Nucleus accumbens (tissue), 56 donors: ENCODE measurements around the gene HDLBP.

Source experiments
- DNase-seq, 56 donors: peaks; one replicate each; lab custom pipeline; 2025; lab: John Stamatoyannopoulos, UW

HDLBP gene

DNA sequence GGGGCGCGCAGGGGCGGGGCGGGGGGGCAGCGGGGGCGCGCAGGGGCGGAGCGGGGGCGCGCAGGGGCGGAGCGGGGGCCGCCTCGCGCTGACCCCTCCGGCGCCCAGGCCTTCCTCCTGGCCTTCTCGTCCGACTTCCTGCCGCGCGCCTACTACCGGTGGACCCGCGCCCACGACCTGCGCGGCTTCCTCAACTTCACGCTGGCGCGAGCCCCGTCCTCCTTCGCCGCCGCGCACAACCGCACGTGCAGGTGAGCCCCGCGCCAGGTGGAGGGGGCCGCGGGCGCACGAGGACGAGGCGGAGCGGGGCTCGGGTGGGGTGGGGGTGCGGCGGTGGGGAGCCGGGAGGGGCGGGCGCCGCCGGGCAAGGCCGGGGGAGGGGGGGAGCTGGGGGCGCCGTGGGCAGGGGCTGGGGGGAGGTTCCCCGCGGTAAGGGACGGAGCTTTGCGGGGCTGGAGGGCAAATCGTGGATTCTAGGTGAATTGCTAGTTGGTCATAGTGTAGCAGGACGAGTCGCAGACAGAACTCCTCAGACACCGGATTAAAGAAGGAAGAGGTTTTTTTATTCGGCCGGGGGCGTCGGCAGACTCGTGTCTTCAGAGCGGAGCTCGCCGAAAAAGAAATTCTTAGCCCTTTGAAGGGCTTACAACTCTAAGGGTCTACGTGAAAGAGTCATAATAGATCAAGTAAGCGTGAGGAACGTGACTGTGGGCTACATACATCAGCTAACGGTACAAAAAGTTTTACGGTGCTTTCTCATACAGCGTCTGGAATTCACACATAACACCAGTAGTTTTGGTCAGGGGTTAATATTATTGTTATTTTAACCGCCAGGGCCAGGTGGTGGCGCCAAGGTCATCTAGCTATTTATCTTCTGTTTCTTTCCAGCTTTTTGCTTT is 97.1 kb downstream of the HDLBP start:
- peak in 16 of 56 donors; percentile 6 to 56 (median 27) for DNase-seq

DNA sequence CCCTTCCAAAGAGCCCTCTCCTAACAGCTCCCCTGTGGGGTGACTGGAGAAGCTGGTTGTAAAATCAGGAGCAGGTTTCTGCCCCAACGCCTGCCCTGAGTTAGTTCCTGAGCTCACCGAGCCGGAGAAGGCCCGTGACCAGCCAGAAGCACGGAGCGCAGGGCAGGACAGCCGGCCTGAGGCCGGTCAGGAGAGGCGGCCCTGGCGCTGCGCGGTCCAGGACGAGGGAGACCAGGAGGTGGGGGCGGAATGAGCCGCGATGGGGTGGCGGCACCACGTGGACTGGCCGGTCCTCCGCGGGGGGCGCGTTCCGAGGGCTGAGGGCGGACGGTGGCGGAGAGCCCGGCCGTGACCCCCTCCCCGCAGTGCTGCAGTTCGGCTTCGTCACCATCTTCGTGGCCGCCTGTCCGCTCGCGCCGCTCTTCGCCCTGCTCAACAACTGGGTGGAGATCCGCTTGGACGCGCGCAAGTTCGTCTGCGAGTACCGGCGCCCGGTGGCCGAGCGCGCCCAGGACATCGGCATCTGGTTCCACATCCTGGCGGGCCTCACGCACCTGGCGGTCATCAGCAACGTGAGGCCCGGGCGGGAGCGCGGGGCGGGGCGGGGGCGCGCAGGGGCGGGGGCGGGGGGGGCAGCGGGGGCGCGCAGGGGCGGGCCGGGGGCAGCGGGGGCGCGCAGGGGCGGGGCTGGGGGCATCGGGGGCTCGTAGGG is 98.0 kb downstream of the HDLBP start:
- peak in 49 of 56 donors; percentile 22 to 85 (median 55) for DNase-seq

DNA sequence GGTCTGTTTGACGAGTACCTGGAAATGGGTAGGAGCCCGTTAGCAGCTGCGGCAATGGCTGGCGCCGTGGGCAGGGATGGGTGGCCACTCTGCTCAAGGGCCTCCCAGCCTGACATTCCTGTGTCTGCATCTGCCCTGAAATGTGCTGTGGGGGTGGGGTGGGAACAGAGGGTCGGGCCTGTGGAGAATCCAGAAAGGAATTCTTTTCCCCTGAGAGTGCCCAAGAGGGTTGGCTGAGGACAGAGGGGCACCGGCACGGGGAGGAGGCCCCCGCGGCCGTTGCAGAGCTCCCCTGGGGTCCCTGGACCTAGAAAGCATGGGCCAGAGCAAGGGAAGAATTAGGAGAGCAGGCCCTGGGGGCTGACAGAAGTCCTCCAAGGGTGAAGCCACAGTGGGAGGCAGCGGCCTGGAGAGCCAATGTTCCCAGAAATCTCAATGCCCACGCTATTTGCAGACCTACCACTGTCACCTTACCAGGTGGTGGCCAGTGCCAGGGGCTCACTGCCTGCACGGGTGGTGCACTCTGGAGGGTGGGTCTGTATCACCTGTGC is 99.2 kb downstream of the HDLBP start:
- no peak for DNase-seq

DNA sequence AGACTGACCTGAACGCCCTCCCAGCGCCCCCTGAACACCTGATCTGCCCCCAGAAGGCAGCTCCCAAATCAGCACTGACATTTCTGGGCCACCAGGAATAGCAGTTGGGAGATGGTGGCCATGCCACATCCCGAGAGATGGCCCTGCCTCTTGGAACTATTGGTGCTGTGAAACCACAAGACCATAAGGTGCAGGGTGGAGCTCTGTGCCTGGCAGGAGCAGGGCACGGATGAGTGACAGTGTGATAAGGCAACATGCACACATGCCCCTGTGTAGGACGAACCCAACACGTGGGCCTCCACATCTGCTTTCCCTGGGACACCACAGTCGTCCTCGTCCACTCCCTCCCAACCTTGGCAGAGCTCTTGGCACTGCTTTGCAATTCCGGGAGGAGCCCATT is 100.1 kb downstream of the HDLBP start:
- DNase-seq = no peak

DNA sequence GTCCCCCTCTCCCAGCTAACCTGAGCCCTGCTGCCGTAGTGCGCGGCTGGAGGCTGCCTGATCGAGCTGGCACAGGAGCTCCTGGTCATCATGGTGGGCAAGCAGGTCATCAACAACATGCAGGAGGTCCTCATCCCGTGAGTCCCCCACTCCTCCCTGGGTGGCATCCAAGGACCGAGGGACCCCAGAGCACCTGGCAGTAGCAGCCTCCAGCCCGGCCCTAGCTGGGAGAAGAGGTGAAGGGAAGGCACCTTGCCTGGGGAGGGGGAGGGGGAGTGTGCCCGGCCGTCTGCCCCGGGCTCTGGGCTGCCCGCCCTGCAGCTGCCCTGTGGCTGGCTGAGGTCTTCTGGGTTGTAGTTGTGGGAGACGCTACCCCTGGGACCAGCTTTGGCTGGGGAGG is 100.7 kb downstream of the HDLBP start:
- DNase-seq = no peak

DNA sequence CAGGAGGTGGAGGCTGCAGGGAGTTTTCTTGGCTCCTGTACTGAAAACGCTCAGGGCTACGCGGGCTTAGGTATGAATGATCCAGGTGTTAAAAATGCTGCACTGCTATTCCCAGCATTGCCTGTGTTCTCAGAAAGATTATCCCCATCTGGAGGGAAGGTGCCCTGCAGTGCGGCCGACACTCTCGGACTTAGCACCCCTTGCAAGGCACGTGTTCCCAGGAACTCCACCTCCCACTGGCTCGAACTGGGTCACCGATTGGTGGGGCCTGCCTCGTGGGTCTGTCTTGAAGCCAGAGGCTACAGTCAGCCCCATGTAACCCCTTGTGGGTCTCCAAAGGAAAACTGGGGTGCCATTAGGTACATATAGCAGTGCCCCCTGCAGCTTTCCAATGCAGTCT is 101.3 kb downstream of the HDLBP start:
- no peak for DNase-seq

DNA sequence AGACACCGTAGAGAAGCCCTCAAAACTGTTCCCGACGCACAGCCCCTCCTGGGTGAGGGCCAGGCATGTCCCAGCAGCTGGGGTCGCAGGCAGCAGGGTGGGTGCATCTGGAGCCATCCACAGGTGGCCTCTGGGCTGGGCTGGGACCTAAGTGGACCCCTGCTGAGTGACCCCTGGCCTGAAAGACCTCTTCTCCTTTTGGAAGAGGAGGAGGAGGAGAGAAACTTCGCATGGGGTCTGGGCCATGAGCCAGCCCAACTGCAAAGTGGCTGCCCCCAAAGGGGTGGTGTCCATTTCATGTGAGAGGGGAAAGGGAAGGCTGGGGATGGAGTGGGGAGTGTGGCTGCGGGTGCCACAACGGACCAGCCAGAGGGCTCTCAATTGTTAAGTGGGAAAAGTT is 101.9 kb downstream of the HDLBP start:
- no peak for DNase-seq

DNA sequence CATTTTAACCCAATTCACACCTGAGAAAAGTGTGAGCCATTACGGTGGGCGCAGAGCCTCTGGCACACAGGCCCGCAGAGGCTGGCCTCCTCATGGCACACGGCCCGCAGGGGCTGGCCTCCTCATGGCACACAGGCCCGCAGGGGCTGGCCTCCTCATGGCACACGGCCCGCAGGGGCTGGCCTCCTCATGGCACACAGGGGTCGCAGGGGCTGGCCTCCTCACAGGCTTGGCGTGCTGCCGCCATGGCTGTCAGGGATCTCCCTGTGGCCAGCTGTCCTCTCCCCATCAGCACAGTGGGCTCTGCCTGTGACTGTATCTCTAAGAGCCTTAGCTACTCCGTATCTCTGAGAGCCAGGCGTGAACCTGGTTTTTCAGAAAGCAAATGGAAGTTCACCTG is 102.4 kb downstream of the HDLBP start:
- no peak for DNase-seq

DNA sequence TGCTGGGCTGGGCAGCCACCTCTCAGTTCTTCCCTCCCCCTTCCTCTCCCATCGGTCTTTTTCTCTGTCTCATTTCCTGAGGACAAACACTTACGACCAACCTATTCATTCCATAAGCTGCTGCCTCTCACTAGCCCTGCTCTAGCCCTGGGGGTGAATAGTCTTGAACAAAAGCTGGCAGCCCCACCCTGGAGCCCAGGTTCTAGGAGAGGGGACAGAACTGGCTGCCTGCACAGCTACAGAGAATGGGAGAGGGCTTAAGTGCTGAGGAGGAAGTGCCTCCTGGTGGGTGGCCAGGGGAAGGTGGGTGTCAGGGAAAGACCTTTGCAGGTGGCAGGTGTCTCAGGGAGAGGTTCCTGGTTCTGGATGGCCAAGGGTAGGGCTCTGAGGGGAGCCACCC is 104.2 kb downstream of the HDLBP start:
- no peak for DNase-seq

DNA sequence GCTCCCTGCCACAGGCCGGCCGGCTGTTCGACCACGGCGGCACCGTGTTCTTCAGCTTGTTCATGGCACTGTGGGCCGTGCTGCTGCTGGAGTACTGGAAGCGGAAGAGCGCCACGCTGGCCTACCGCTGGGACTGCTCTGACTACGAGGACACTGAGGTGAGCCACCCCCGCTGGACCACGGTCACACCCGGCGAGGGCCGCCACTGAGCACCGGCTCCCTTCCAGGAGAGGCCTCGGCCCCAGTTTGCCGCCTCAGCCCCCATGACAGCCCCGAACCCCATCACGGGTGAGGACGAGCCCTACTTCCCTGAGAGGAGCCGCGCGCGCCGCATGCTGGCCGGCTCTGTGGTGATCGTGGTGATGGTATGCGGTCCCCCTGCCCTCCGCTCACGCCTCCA is 106.2 kb downstream of the HDLBP start:
- DNase-seq = no peak

DNA sequence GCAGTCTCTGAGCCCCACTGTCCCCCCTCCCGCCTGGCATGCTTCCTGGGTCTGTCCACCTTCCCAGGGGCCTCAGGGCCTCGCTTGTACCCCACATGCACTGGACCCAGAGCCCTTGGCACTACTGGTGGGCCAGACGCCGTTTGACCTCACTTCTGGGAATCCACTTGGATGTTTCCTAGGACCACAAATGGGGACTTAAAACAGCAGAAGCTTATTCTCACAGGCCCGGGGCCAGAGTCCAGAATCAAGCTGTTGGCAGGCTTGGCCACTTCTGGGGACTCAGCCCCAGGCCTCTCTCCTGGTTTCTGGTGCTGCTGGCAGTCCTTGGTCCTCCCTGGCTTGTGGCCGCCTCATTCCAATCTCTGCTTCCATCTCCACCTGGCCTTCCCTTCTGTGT is 107.4 kb downstream of the HDLBP start:
- DNase-seq = peak in 31 of 56 donors; percentile 4 to 65 (median 34)

DNA sequence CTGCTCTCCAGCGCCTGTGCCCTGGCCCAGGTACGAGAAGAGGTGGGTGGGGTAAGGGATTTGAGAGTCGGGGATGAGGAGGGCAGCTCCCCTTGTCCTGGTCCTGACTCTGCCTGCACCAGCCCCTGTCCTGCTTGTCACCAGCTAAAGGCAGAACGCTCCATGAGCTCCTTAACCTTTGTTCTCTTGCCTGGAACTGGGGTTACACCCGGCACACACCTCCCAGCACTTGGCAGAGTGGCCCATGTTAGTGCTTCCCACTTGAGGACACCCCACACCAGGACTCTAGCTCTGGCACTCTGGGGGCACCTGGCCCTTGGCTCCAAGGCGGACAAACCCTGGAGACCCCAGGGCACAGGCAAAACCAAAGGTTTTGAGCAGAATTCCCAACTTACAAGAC is 107.8 kb downstream of the HDLBP start:
- DNase-seq = no peak

DNA sequence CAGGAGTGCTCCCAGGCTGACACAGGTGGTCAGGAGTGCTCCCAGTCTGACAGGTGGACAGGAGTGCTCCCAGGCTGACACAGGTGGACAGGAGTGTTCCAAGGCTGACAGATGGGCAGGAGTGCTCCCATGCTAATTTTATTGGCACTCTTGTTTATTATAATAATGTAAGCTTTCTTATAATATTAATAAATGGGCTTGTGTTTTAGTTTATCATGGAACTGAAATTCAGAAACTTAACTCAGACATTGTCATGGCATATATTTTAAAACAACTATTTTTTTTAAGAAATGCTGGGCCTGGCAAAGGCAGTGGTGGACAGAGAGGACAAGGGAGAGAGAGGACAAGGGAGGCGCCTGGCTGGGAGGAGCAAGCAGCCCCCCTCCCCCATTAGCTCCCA is 108.3 kb downstream of the HDLBP start:
- no peak for DNase-seq

DNA sequence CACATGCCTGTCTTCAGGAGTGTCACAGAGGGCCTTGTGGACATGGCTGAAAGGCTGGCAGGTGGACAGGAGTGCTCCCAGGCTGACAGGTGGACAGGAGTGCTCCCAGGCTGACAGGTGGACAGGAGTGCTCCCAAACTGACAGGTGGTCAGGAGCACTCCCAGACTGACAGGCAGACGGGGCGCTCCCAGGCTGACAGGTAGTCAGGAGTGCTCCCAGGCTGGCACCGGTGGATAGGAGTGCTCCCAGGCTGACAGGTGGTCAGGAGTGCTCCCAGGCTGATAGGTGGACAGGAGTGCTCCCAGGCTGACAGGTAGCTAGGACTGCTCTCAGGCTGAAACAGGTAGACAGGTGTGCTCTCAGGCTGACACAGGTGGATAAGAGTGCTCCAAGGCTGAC is 110.4 kb downstream of the HDLBP start:
- no peak for DNase-seq

DNA sequence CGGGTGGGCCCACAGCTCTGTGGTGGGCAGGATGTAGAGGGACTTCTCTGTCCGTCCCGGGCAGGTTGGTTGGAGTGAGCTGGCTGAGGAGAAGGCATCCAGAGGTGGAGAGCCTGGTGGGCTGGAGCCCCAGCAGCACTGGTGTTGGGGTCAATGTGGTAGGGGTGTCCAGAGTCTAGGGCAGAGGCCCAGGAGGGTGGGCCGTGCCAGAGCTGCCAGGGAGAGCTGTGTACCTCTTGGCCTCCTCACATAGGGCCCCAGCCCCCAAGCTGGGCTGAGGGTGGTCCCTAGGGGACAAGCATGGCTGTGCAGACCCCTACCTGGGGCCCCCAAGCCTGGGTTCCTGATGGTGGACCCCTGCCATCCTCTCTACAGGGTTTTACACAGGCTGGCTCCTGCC is 111.0 kb downstream of the HDLBP start:
- no peak for DNase-seq

DNA sequence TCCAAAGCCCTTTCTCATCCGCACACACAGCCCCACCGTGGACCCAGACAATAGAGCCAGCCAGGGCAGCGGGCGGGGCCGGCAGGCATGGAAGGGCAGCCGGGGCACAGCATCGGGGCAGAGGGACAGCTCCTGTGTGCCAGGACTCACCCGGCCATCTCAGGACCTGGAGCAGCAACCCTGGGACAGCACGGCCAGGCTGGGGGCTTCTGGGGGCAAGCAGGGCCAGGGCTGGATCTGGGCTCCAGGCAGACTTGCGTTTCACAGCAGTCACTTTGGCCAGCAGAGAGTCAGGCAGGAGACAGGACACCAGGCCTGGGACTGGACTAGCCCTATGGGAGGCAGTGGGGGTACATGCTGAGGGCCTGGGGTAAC is 111.5 kb downstream of the HDLBP start:
- no peak for DNase-seq

DNA sequence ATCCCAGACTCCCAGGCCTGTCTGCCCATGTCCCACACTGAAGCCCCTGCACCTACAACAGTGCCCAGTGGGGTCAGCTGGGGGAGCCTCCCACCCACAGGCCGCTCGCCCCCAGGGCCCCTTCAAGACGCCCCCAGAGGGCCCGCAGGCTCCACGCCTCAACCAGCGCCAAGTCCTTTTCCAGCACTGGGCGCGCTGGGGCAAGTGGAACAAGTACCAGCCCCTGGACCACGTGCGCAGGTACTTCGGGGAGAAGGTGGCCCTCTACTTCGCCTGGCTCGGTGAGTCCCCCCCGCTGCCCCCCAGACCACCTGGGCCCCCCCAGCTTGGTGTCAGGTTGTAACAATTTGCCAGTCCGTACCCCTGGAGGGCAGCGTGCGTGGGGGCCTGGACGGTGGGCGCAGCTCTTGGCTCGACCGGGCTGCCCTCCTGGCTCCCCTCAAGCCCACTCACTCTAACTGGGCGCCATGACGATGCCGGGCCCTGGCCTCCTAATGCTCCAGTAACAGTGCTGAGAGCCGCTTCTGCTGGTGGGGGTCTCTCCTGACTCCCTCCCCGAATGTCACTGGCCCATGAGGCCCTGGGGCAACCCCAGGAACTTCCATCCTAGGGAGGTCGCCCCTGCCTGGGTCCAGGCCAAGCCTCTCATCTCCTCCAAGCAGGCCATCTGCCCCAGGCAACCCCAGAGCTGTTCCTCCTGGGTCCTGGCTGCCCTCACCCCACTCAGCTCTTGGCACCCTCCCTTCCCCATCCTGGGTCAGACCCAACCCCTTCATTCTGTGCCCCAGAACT is 112.1 kb downstream of the HDLBP start:
- DNase-seq = no peak

DNA sequence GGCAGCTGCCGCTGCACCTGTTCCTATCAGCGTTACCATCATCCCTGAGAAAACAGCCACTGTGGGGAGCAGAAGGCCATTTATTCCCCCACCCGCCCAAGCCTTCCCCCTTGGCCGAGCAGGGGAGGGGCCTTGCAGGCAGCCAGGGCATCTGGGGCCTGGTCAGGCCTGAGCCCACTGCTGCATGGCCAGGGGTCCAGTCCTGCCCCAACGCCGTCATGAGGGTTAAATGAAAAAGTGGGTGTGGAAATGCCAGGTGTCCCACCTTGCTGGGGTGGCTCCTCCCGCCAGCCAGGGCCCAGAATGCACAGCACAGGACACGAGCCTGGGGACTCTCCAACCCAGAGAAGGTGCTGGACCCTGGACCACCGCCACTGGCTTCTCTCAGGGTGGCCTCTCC is 112.8 kb downstream of the HDLBP start:
- DNase-seq = no peak

DNA sequence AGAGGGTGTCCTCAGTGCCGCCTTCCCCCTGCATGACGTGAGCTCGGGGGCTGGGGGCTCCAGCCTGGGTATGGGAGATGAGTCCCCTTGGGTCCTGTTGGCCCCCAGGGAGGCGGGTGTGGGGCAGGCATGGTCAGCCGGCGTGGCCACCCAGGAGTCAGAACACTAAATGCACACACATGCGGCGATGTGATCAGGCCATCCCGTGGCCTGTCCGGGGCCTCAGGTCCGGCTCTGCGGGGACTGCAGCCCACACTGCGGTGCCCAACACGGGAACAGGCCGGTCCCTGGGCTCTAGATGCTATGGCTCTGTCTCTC is 113.2 kb downstream of the HDLBP start:
- no peak for DNase-seq

DNA sequence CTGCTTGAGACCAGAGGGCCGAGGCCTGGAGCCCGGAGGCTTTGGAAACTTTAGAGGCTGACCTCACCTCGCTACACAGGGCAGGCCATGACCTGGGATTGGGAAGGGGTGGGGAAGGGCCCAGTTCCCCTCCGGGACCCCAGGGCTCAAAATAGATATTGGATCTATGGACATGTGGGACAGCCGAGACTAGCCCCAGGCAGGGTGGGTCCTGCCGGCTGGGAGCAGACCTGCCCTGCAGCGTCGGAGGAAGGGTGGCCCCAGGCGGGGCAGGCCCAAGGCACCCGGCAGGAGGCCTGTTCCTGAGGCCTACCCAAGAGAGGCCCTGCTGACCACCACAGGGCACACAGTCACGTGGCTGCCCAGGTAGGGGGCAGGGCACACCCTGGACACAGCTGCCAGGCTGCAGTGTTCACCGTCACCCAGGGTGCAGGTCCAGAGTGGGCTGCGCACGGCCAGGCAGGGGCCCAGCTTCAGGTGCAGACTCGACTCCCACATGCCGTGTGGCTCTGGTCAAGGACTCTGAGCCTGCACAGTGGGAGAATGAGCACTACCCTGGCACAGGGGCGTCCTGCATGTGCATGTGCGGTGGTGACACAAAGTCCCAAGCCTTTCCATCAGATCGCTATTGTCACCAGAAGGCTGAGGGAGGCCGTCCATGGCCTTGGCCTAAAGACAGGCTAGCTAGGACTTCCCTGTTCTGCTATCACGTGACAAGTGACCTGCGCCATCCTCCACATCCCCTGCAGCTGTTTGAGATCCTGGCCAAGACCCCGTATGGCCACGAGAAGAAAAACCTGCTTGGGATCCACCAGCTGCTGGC is 113.8 kb downstream of the HDLBP start:
- DNase-seq = no peak
